GM03348 (cell line): Measurements from ENCODE around the gene PEAR1.

Source experiments
- DNase-seq: peaks from one replicate; pipeline ENCODE4 v3.0.0; 2012; ENCODE audit warnings: low spot score

Gene PEAR1

GRCh38 chr1:156893048-156893953 lies at the start of gene PEAR1:
PEAR1 (plus strand) TSS chr1:156893718; CDS start chr1:156903927, 10,209 bp downstream.
- DNase-seq, result peak; percentile 43

GRCh38 chr1:156844102-156844501 lies 49.4 kb upstream of the PEAR1 start:
- DNase-seq, result no peak

GRCh38 chr1:156844638-156845037 lies 48.9 kb upstream of the PEAR1 start:
- DNase-seq, result no peak

- peak; percentile 37 for DNase-seq
Observed at GRCh38 chr1:156845055-156845952, 48.2 kb upstream of the PEAR1 start.

- no peak for DNase-seq
Observed at GRCh38 chr1:156845953-156846545, 47.5 kb upstream of the PEAR1 start.

GRCh38 chr1:156846643-156847042 lies 46.9 kb upstream of the PEAR1 start:
- no peak for DNase-seq

- DNase-seq, result no peak
Observed at GRCh38 chr1:156847591-156848460, 45.7 kb upstream of the PEAR1 start.

- peak; percentile 35 for DNase-seq
Observed at GRCh38 chr1:156848461-156849150, 44.9 kb upstream of the PEAR1 start.

GRCh38 chr1:156849151-156849496 lies 44.4 kb upstream of the PEAR1 start:
- DNase-seq, result no peak

GRCh38 chr1:156851779-156852417 lies 41.6 kb upstream of the PEAR1 start:
- DNase-seq, result no peak

- peak; percentile 45 for DNase-seq
Observed at GRCh38 chr1:156852418-156852874, 41.1 kb upstream of the PEAR1 start.

- no peak for DNase-seq
Observed at GRCh38 chr1:156853761-156854160, 39.8 kb upstream of the PEAR1 start.

GRCh38 chr1:156854634-156855033 lies 38.9 kb upstream of the PEAR1 start:
- no peak for DNase-seq

GRCh38 chr1:156856282-156856785 lies 37.2 kb upstream of the PEAR1 start:
- no peak for DNase-seq

- DNase-seq, result no peak
Observed at GRCh38 chr1:156857532-156857931, 36.0 kb upstream of the PEAR1 start.

- no peak for DNase-seq
Observed at GRCh38 chr1:156858555-156858956, 35.0 kb upstream of the PEAR1 start.

GRCh38 chr1:156858959-156859522 lies 34.5 kb upstream of the PEAR1 start, which contains the start of gene INSRR:
INSRR (minus strand) TSS chr1:156859117; CDS start chr1:156858621, 496 bp downstream.
- peak; percentile 64 for DNase-seq

GRCh38 chr1:156859523-156860112 lies 33.9 kb upstream of the PEAR1 start:
- DNase-seq, result peak; percentile 48

GRCh38 chr1:156860113-156860627 lies 33.3 kb upstream of the PEAR1 start:
- peak; percentile 87 for DNase-seq
